Breast epithelium (tissue), 4 donors: Measurements from ENCODE around the gene DST. TPM values are rescaled to one million over a fixed set of nuclear protein-coding genes. Genes with fewer than 3 reads are reported as not detected.

Experiments used
- DNase-seq, 2 donors: peaks; one replicate each; pipeline ENCODE4 v3.0.0-alpha.2; 2019; ENCODE audit warnings: low spot score in 2 of 2
- H3K27ac ChIP-seq, 2 donors: fragments of 200-600 bp; sonication (generic) in 1 of 2; one replicate each; pipeline ENCODE4 v1.5.1; 2016 to 2019; ENCODE audit warnings: mild to moderate bottlenecking in 1 of 2
- H3K27me3 ChIP-seq, 2 donors: fragments of 200-600 bp; sonication (generic) in 1 of 2; one replicate each; pipeline versions ENCODE4 v1.5.1 to v1.6.0; 2017 to 2019; ENCODE audit warnings: control low read depth in 1 of 2, mild to moderate bottlenecking in 1 of 2
- H3K36me3 ChIP-seq: fragments of 200-600 bp; one replicate; pipeline ENCODE4 v1.5.1; 2019
- H3K4me1 ChIP-seq, 2 donors: fragments of 200-600 bp; sonication (generic); one replicate each; pipeline ENCODE4 v1.5.1; 2016 to 2019; ENCODE audit warnings: control low read depth in 1 of 2
- H3K4me3 ChIP-seq, 3 donors: fragments of 200-600 bp; sonication (generic); 1 replicate in 2 of 3; 2 replicates in 1 of 3; pipeline ENCODE4 v1.5.1; 2016 to 2019; ENCODE audit warnings: mild to moderate bottlenecking in 3 of 3, moderate library complexity in 2 of 3
- H3K9me3 ChIP-seq, 2 donors: fragments of 200-600 bp; sonication (generic) in 1 of 2; one replicate each; pipeline ENCODE4 v1.5.1; 2016 to 2019; ENCODE audit warnings: control low read depth in 1 of 2
- CTCF ChIP-seq, 3 donors: fragments of 450-650 bp; IDR thresholded peaks; one replicate each; pipeline ENCODE4 v1.5.1; 2016 to 2017; ENCODE audit warnings: antibody characterized with exemption in 3 of 3, mild to moderate bottlenecking in 3 of 3, moderate library complexity in 3 of 3
- POLR2A ChIP-seq: fragments of 450-650 bp; IDR thresholded peaks from one replicate; pipeline ENCODE4 v1.6.1; 2016; ENCODE audit warnings: antibody characterized with exemption, mild to moderate bottlenecking, moderate library complexity
- POLR2AphosphoS5 ChIP-seq, 3 donors: sonication (generic); formaldehyde crosslinking; IDR thresholded peaks; one replicate each; pipeline ENCODE4 v1.6.1; 2017; ENCODE audit warnings: antibody characterized with exemption in 3 of 3
- intact Hi-C: fragments of 100-400 bp; cut with DNase I; formaldehyde crosslinking; loops from one replicate; pipeline ENCODE4 v1.15.1; 2023; ENCODE audit warnings: low total_unique reads
- total RNA-seq, 3 donors: library from RNA; depleted of rRNA; stranded (reverse); fragments of >200 nt; gene quantifications; one replicate each; pipeline ENCODE4 v1.1.0, GENCODE V29; 2016

The DST gene
- total RNA-seq, 3 donors from 2014 or later: 272 to 1,354 (median 700) TPM

GRCh38 chr6:56481957-56482356, 160.7 kb downstream of the DST start:
- TF ChIP-seq POLR2AphosphoS5 (IDR thresholded peaks at IDR 0.05) (no peak), CTCF (IDR thresholded peaks at IDR 0.05) (no peak), POLR2A (no peak)
- Histone ChIP-seq H3K4me1 (no peaks in the 10 kb centered on the region), H3K9me3 (no peaks in the 10 kb centered on the region), H3K27me3 (no peaks in the 10 kb centered on the region), H3K36me3 (peaks cover 2% of the 10 kb centered on the region), H3K27ac (no peak overlapping the region), H3K4me3 (no peak overlapping the region)
- intact Hi-C loops: no loop called here
- DNase-seq: no peak

DNA sequence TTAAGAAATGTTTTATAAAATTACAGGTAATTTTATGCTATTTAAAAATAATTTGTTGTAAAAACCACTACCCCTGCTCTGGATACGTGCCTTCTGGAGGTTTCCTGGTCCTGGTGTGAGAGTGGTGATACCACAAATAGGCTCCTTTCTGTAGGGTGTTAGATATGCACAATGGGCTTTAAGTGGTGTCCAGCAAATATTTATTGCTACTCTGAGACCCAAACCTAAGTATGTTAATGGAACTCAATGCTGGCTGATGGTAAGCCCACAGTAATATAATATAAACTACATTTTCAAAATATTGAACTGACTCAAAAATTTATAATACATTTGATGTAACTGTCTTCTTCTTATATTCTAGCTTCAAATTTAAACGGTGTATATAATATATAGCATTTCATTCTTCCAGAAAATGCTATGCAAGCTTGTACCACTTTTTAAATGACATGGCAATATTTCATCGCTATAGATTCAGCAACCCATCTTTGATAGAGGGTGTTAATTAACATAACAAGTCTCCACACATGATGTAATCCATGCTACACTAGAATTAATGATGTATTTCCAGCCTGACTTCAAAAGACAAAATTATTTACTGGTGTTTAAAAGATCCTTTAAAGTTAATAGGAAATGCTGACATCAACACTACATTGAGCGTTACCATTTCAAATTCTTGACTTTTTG, 161.9 kb downstream of the DST start:
- TF ChIP-seq POLR2A (no peak), POLR2AphosphoS5 (IDR thresholded peaks at IDR 0.05) (no peak), CTCF (IDR thresholded peaks at IDR 0.05) (no peak)
- H3K27me3 ChIP-seq: no peaks in the 10 kb centered on the region
- H3K36me3 ChIP-seq: peaks cover 2% of the 10 kb centered on the region
- intact Hi-C loops: no loop called here
- no peak for DNase-seq
- H3K4me3 ChIP-seq: no peak overlapping the region
- no peaks in the 10 kb centered on the region for H3K9me3 ChIP-seq
- H3K4me1 ChIP-seq: no peaks in the 10 kb centered on the region
- H3K27ac ChIP-seq: no peak overlapping the region

GRCh38 chr6:56480246-56480645, 162.4 kb downstream of the DST start:
- TF ChIP-seq CTCF (IDR thresholded peaks at IDR 0.05) (no peak), POLR2AphosphoS5 (IDR thresholded peaks at IDR 0.05) (no peak), POLR2A (no peak)
- no peaks in the 10 kb centered on the region for H3K9me3 ChIP-seq
- H3K36me3 ChIP-seq: peaks cover 2% of the 10 kb centered on the region
- no peak overlapping the region for H3K27ac ChIP-seq
- no peak for DNase-seq
- intact Hi-C loops: no loop called here
- H3K4me1 ChIP-seq: no peaks in the 10 kb centered on the region
- no peak overlapping the region for H3K4me3 ChIP-seq
- H3K27me3 ChIP-seq: no peaks in the 10 kb centered on the region

DNA sequence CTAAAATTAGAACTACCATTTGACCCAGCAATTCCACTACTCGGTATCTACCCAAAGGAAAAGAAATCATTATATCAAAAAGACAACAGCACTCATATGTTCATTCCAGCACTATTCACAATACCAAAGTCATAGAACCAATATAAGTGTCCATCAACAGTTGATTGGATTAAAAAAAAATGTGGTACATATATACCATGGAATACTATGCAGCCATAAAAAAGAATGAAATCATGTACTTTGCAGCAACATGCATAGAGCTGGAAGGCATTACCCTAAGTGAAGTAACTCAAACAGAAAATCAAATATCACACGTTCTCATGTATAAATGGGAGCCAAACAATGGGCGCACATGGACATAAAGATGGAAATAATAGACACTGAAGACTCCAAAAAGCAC, 163.3 kb downstream of the DST start:
- Histone ChIP-seq H3K4me1 (no peaks in the 10 kb centered on the region), H3K36me3 (peaks cover 2% of the 10 kb centered on the region)
- intact Hi-C loops: no loop called here

More for the DNA sequence above, 163.3 kb downstream of the DST start:
- H3K9me3 ChIP-seq: no peaks in the 10 kb centered on the region
- no peak for TF ChIP-seq CTCF (IDR thresholded peaks at IDR 0.05)
- TF ChIP-seq POLR2AphosphoS5 (IDR thresholded peaks at IDR 0.05): no peak
- no peak for TF ChIP-seq POLR2A
- H3K4me3 ChIP-seq: no peak overlapping the region
- no peak overlapping the region for H3K27ac ChIP-seq
- DNase-seq: no peak
- H3K27me3 ChIP-seq: no peaks in the 10 kb centered on the region
